ENCODE results near the gene CTNNBIP1.

CTNNBIP1 gene

DNA sequence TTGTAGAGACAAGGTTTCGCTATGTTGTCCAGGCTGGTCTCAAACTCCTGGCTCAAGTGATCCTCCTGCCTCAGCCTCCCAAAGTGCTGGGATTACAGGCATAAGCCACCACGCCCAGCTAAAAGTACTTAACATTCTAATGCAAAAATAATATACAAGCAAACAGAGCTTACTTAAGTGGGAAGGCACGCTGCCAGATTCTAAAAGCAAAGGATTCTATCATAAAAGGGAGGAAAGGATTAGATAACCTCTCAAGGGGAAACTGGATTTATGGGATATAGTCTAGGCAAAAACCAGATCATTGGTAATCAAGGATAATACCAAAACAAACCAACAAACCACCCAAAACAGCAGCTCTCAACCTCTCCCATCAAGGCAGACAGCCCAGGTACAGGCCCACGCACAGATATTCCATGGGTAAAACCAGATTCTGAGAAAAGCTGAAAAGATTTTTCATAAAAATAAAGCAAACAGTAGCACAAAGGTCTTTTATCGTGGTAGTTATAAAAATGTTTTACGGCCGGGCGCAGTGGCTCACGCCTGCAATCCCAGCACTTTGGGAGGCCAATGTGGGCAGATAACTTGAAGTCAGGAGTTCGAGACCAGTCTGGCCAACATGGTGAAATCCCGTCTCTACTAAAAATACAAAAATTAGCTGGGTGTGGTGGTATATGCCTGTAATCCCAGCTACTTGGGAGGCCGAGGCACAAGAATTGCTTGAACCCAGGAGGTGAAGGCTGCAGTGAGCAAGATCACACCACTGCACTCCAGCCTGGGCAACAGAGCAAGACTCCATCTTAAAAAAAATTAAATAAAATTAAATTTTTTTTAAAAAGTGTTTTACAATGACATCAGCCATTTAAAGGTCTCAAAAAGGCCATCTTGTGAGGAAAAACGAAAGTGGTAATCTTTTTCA is 106.8 kb downstream of the CTNNBIP1 start (continued):
- TF ChIP-seq, protein P1, sequence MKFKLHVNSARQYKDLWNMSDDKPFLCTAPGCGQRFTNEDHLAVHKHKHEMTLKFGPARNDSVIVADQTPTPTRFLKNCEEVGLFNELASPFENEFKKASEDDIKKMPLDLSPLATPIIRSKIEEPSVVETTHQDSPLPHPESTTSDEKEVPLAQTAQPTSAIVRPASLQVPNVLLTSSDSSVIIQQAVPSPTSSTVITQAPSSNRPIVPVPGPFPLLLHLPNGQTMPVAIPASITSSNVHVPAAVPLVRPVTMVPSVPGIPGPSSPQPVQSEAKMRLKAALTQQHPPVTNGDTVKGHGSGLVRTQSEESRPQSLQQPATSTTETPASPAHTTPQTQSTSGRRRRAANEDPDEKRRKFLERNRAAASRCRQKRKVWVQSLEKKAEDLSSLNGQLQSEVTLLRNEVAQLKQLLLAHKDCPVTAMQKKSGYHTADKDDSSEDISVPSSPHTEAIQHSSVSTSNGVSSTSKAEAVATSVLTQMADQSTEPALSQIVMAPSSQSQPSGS (tag by site-specific recombination; IDR thresholded peaks at IDR 0.05; ENCODE audit: low read depth) = peak; percentile 46; the same call in 1 of the 2 replicates
- peak; percentile 70 for TF ChIP-seq ZNF341 (tag by site-specific recombination; IDR thresholded peaks at IDR 0.05; ENCODE audit: low read depth)
- TF ChIP-seq, protein P2, sequence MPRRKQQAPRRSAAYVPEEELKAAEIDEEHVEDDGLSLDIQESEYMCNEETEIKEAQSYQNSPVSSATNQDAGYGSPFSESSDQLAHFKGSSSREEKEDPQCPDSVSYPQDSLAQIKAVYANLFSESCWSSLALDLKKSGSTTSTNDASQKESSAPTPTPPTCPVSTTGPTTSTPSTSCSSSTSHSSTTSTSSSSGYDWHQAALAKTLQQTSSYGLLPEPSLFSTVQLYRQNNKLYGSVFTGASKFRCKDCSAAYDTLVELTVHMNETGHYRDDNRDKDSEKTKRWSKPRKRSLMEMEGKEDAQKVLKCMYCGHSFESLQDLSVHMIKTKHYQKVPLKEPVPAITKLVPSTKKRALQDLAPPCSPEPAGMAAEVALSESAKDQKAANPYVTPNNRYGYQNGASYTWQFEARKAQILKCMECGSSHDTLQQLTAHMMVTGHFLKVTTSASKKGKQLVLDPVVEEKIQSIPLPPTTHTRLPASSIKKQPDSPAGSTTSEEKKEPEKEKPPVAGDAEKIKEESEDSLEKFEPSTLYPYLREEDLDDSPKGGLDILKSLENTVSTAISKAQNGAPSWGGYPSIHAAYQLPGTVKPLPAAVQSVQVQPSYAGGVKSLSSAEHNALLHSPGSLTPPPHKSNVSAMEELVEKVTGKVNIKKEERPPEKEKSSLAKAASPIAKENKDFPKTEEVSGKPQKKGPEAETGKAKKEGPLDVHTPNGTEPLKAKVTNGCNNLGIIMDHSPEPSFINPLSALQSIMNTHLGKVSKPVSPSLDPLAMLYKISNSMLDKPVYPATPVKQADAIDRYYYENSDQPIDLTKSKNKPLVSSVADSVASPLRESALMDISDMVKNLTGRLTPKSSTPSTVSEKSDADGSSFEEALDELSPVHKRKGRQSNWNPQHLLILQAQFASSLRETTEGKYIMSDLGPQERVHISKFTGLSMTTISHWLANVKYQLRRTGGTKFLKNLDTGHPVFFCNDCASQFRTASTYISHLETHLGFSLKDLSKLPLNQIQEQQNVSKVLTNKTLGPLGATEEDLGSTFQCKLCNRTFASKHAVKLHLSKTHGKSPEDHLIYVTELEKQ (tag by site-specific recombination; IDR thresholded peaks at IDR 0.05; ENCODE audit: borderline replicate concordance) = peak; percentile 95; the same call in 1 of the 2 replicates
- peak; percentile 88; the same call in 1 of the 2 replicates for TF ChIP-seq ZEB2 (tag by site-specific recombination; IDR thresholded peaks at IDR 0.05)
- TF ChIP-seq OSR2 (tag by site-specific recombination; IDR thresholded peaks at IDR 0.05) = peak; percentile 99
- TF ChIP-seq SCRT1 (tag by site-specific recombination; IDR thresholded peaks at IDR 0.05; ENCODE audit: borderline replicate concordance) = 0 out of 2 replicates have a peak, but pooled peaks have one; percentile 49
- TF ChIP-seq ZNF610 (tag by site-specific recombination; IDR thresholded peaks at IDR 0.05; ENCODE audit: borderline replicate concordance) = peak; percentile 67; the same call in 1 of the 2 replicates
- TF ChIP-seq, protein P3, sequence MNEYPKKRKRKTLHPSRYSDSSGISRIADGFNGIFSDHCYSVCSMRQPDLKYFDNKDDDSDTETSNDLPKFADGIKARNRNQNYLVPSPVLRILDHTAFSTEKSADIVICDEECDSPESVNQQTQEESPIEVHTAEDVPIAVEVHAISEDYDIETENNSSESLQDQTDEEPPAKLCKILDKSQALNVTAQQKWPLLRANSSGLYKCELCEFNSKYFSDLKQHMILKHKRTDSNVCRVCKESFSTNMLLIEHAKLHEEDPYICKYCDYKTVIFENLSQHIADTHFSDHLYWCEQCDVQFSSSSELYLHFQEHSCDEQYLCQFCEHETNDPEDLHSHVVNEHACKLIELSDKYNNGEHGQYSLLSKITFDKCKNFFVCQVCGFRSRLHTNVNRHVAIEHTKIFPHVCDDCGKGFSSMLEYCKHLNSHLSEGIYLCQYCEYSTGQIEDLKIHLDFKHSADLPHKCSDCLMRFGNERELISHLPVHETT (tag by site-specific recombination; IDR thresholded peaks at IDR 0.05) = peak; percentile 73
- TF ChIP-seq, protein P4, sequence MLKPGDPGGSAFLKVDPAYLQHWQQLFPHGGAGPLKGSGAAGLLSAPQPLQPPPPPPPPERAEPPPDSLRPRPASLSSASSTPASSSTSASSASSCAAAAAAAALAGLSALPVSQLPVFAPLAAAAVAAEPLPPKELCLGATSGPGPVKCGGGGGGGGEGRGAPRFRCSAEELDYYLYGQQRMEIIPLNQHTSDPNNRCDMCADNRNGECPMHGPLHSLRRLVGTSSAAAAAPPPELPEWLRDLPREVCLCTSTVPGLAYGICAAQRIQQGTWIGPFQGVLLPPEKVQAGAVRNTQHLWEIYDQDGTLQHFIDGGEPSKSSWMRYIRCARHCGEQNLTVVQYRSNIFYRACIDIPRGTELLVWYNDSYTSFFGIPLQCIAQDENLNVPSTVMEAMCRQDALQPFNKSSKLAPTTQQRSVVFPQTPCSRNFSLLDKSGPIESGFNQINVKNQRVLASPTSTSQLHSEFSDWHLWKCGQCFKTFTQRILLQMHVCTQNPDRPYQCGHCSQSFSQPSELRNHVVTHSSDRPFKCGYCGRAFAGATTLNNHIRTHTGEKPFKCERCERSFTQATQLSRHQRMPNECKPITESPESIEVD (tag by site-specific recombination; IDR thresholded peaks at IDR 0.05) = peak; percentile 98
- TF ChIP-seq ZNF184 (tag by site-specific recombination; IDR thresholded peaks at IDR 0.05) = 0 out of 2 replicates have a peak, but pooled peaks have one; percentile 44
- peak; percentile 63 for TF ChIP-seq ZNF366 (tag by site-specific recombination; conservative IDR thresholded peaks at IDR 0.05)

DNA sequence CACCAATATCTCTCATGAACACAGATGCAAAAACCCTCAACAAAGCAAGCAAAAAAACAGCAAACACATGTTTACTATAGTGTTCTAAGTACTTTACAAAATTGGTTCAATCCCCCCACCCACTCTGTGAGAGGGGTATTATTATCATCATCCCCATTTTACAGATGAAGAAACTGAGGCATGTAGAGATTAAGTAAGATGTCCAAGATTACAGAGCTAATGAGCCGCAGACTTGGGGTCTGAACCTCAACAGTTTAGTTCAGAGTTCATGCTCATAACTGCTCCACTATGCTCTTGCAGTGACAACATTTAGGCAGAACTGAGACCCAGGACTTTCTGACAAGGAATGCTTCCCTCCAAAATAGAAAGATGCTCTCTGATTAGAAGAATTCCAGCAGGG is 108.2 kb downstream of the CTNNBIP1 start:
- TF ChIP-seq, protein P5, sequence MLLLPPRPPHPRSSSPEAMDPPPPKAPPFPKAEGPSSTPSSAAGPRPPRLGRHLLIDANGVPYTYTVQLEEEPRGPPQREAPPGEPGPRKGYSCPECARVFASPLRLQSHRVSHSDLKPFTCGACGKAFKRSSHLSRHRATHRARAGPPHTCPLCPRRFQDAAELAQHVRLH (tag by site-specific recombination; IDR thresholded peaks at IDR 0.05) = 0 out of 2 replicates have a peak, but pooled peaks have one; percentile 12
- no peak for TF ChIP-seq ZNF140 (tag by site-specific recombination; IDR thresholded peaks at IDR 0.05)
- no peak for TF ChIP-seq ZNF114 (tag by site-specific recombination; IDR thresholded peaks at IDR 0.05)
- TF ChIP-seq GLIS2 (tag by site-specific recombination; IDR thresholded peaks at IDR 0.05) = no peak
- H3K4me1 ChIP-seq (ENCODE audit: control insufficient read depth, insufficient read depth, low read length) = peaks cover 31% of the 10 kb centered on the region
- no peaks in the 10 kb centered on the region for H3K9me3 ChIP-seq (ENCODE audit: control insufficient read depth, insufficient read depth, low read depth, low read length)
- POLR2A ChIA-PET = interaction anchor here (0.8 kb wide), 1 partner anchor 14 kb away, joined by 3 read pairs; no protein-coding TSS in a partner anchor
- no peaks in the 10 kb centered on the region for H3K36me3 ChIP-seq (ENCODE audit: control insufficient read depth in 2 of 2, insufficient read depth in 1 of 2, low read length in 2 of 2)
- no peak overlapping the region for H3K4me3 ChIP-seq (ENCODE audit: low read depth, low read length)
- H3K27ac ChIP-seq (ENCODE audit: extremely low read depth, low read depth, low read length) = no peak overlapping the region
- CTCF ChIA-PET = interaction anchor here (1.2 to 2.0 kb wide), 2 partner anchors 17 to 100 kb away, joined by 3 to 9 read pairs; no protein-coding TSS in a partner anchor

All from HEK293 (cell line).